Effector memory CD4-positive, alpha-beta T cell (primary cell): Measurements from ENCODE around the gene C17orf67.

ENCODE experiments used
- DNase-seq, 3 donors: peaks; one replicate each; pipeline ENCODE4 v3.0.0-alpha.2; 2020
- H3K27ac ChIP-seq: 2 replicates; pipeline ENCODE4 v1.7.0; 2013; ENCODE audit warnings: mild to moderate bottlenecking, low read length, moderate library complexity; ENCODE audit not compliant: insufficient read depth, poor library complexity, severe bottlenecking
- H3K27me3 ChIP-seq: replicated peaks from 2 replicates; pipeline ENCODE4 v1.7.0; 2013; ENCODE audit warnings: mild to moderate bottlenecking, low read length; ENCODE audit not compliant: insufficient read depth, control insufficient read depth, poor library complexity, severe bottlenecking
- H3K36me3 ChIP-seq: 2 replicates; pipeline ENCODE4 v1.7.0; 2013; ENCODE audit warnings: mild to moderate bottlenecking, low read length, moderate library complexity; ENCODE audit not compliant: control insufficient read depth, insufficient read depth
- H3K4me1 ChIP-seq: 2 replicates; pipeline ENCODE4 v1.7.0; 2013; ENCODE audit warnings: low read length, mild to moderate bottlenecking; ENCODE audit not compliant: control insufficient read depth, insufficient read depth, poor library complexity, severe bottlenecking
- H3K4me3 ChIP-seq: 2 replicates; pipeline ENCODE4 v1.7.0; 2013; ENCODE audit warnings: low read length, low read depth, mild to moderate bottlenecking; ENCODE audit not compliant: insufficient read depth, poor library complexity, severe bottlenecking
- H3K9me3 ChIP-seq: 2 replicates; pipeline ENCODE4 v1.7.0; 2013; ENCODE audit warnings: mild to moderate bottlenecking, low read length, moderate library complexity; ENCODE audit not compliant: control insufficient read depth

The C17orf67 gene

GRCh38 chr17:56809820-56810179, 23.9 kb downstream of the C17orf67 start:
- no peak for DNase-seq
- H3K4me1 ChIP-seq = no peaks in the 10 kb centered on the region

DNA sequence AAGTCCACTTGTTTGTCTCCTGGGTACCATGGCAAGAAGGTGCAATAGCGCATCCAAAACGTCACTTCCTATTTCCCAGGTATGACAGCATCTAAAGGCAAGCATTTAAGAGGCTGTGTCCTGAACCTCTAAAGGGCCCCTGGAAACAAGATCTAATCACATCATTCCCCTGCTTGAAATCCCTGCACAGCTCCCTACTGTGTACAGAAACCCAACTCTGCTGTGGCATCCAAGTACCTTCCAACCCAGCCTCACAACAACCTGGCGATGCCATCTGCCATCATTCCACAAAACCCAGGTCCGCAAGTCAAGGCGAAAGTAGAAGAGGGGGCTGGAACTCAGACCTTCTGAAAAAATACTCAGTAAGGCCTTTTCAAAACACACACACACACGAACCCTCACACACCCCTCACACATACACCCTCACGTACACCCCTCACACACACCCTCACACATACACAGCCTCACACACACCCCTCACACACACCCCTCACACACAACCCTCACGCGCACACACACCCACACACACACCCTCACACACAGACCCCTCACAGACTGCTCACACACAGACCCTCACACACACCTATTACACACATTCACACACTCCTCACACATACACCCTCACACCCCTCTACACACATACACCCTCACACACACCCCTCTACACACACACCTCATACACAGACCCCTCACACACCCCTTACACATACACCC, 24.5 kb downstream of the C17orf67 start:
- DNase-seq = no peak
- H3K36me3 ChIP-seq = no peaks in the 10 kb centered on the region
- H3K27me3 ChIP-seq = no peaks in the 10 kb centered on the region
- no peak overlapping the region for H3K27ac ChIP-seq
- no peaks in the 10 kb centered on the region for H3K9me3 ChIP-seq
- no peaks in the 10 kb centered on the region for H3K4me1 ChIP-seq
- no peak overlapping the region for H3K4me3 ChIP-seq

More at GRCh38 chr17:56809820-56810179, 23.9 kb downstream of the C17orf67 start:
- no peak overlapping the region for H3K27ac ChIP-seq
- no peak overlapping the region for H3K4me3 ChIP-seq
- no peaks in the 10 kb centered on the region for H3K27me3 ChIP-seq
- no peaks in the 10 kb centered on the region for H3K36me3 ChIP-seq
- no peaks in the 10 kb centered on the region for H3K9me3 ChIP-seq

- no peak for DNase-seq
- no peak overlapping the region for H3K4me3 ChIP-seq
- no peaks in the 10 kb centered on the region for H3K9me3 ChIP-seq
- H3K27me3 ChIP-seq = no peaks in the 10 kb centered on the region
- H3K4me1 ChIP-seq = no peaks in the 10 kb centered on the region
- no peak overlapping the region for H3K27ac ChIP-seq
- no peaks in the 10 kb centered on the region for H3K36me3 ChIP-seq
Observed at GRCh38 chr17:56808503-56808902, 25.2 kb downstream of the C17orf67 start.

DNA sequence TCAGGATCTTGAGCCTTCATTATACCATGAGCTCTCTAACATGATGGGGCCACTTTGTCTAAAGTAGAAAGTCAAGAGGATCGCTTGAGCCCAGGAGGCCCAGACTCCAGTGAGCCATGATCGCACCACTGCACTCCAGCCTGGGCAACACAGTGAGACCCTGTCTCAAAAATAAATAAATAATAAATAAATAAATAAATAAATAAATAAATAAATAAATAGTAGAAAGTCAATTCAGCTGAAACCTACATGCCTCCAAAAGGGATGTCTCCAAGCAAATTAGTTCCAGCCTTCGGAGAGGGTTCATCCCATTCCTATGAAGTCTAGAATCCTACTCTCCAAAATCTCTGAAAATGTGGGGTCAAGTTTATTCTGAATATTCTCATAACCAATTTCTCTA, 26.0 kb downstream of the C17orf67 start:
- H3K27me3 ChIP-seq = no peaks in the 10 kb centered on the region
- no peaks in the 10 kb centered on the region for H3K36me3 ChIP-seq
- H3K9me3 ChIP-seq = no peaks in the 10 kb centered on the region
- DNase-seq = no peak
- H3K4me1 ChIP-seq = no peaks in the 10 kb centered on the region
- no peak overlapping the region for H3K4me3 ChIP-seq
- H3K27ac ChIP-seq = no peak overlapping the region

GRCh38 chr17:56806949-56807348, 26.8 kb downstream of the C17orf67 start:
- Histone ChIP-seq H3K9me3 (no peaks in the 10 kb centered on the region), H3K27ac (no peak overlapping the region), H3K4me1 (no peaks in the 10 kb centered on the region), H3K36me3 (no peaks in the 10 kb centered on the region), H3K4me3 (no peak overlapping the region), H3K27me3 (no peaks in the 10 kb centered on the region)
- DNase-seq = no peak

DNA sequence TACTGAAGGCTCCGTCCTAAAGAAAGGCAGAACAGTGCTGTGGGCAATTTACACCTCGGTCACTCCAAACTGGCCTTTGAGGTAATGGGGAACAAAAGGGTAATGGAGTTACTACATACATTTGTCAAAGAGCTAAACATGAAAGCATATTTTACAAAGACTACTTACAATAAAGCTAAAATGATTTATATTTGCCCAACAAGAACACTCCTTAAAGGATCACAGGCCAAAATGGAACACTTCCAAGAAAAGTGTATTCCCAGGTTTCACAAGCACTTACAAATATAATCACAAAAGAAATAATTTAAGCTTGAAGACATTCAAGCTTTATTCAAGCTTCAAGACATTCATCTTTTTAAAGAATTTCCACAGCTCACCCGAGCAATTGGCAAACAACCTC, 29.3 kb downstream of the C17orf67 start:
- H3K36me3 ChIP-seq = no peaks in the 10 kb centered on the region
- no peaks in the 10 kb centered on the region for H3K4me1 ChIP-seq
- no peaks in the 10 kb centered on the region for H3K27me3 ChIP-seq
- no peak overlapping the region for H3K27ac ChIP-seq
- no peak for DNase-seq
- H3K9me3 ChIP-seq = no peaks in the 10 kb centered on the region
- no peak overlapping the region for H3K4me3 ChIP-seq

DNA sequence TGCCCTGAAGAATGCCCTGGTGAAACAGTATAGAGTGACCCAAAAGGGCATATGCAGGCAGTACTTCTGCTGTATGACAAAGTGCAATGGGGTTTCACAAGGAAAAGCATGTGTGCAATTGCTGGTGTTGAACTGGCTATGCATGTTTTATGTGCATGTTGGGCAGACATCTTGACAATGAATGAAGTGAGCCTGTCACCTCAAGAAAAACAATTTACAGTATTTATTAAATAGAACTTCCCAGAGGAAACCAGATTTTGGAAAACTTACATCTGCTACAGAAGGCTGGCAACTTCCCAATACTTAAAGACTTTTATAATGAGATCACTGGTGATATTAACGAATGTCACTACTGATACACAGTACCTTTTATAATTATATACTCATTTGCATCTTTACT, 30.6 kb downstream of the C17orf67 start:
- Histone ChIP-seq H3K9me3 (no peaks in the 10 kb centered on the region), H3K4me1 (no peaks in the 10 kb centered on the region), H3K4me3 (no peak overlapping the region), H3K27me3 (no peaks in the 10 kb centered on the region), H3K36me3 (no peaks in the 10 kb centered on the region), H3K27ac (no peak overlapping the region)
- DNase-seq = no peak

DNA sequence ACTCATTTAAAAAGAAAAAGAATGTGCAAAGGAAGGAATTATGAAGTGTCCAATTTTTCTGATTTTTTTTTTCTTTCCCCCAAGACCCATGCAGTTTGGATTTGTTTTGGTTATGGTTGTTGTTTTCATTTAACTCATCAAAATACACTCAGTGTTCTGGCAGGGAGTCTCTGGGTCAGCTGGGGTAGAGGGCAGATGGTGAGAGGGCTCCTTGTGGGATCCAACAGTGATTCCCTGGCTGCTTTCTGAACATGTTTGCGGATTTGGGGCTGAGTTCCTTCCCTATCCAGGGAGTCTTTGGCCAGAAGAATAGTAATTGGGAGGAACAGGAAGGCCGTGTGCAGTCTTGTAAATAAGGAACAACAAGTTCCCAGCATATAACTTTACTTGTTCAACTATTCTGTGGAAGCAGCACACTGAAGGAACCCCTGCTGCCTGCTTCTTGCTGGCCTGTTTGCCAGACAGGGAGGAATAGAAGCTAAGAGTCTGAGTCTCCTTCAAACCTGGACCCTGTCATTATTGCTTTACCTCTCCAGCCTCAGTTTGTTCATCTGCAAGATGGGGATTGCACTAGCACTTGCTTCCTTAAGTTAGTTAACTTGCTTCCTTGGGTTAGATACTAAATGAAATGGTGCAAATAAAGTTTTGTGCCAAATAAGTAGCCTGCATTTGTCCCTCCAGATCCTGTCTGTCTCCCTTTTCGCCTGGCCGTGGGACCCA, 32.1 kb downstream of the C17orf67 start:
- Histone ChIP-seq H3K36me3 (no peaks in the 10 kb centered on the region), H3K27ac (no peak overlapping the region), H3K4me1 (no peaks in the 10 kb centered on the region), H3K4me3 (no peak overlapping the region), H3K9me3 (no peaks in the 10 kb centered on the region), H3K27me3 (no peaks in the 10 kb centered on the region)
- DNase-seq = no peak

DNA sequence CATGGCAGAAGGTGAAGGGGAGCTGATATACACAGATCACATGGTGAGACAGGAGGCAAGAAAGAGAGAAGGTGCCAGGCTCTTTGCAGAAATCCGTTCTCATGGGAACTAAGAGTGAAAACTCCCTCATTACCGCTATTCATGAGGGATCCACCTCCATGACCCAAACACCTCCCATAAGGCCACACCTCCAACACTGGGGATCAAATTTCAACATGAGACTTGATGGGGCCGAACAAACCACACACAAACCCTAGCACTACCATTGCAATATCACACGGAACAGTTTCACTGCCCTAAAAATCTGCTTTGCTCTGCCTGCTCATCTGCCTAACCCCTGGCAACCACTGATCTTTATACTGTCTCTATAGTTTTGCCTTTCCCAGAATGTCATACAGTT, 34.8 kb downstream of the C17orf67 start:
- H3K4me3 ChIP-seq = no peak overlapping the region
- no peaks in the 10 kb centered on the region for H3K4me1 ChIP-seq
- H3K36me3 ChIP-seq = no peaks in the 10 kb centered on the region
- no peak for DNase-seq
- H3K27me3 ChIP-seq = no peaks in the 10 kb centered on the region
- H3K27ac ChIP-seq = no peak overlapping the region
- H3K9me3 ChIP-seq = no peaks in the 10 kb centered on the region

DNA sequence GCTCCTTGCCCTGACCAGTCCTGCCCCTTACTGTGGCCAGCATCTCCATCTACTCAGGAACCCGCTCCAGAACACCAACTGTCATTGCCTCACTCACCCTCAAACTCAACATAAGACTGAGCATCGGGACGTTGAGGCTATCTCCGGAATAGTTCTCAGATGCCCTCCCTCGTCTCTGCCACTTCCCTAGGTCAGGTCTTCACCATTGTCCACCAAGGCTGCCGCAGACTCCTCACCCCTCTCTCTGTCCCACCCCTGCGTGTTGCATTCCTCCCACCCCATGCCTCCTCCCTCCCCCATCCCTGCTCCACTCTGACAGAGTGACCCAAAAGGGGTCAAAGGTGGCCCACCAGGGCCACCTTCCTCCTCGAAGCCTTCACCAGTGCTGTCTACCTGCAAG, 37.2 kb downstream of the C17orf67 start:
- Histone ChIP-seq H3K4me3 (no peak overlapping the region), H3K27ac (no peak overlapping the region), H3K36me3 (no peaks in the 10 kb centered on the region), H3K27me3 (no peaks in the 10 kb centered on the region), H3K9me3 (no peaks in the 10 kb centered on the region), H3K4me1 (no peaks in the 10 kb centered on the region)
- no peak for DNase-seq
